C4-2B (cell line): ENCODE data around the gene C1QL4.

ENCODE experiments used
- CTCF ChIP-seq: fragments of 450-650 bp; conservative IDR thresholded peaks from 2 replicates; pipeline ENCODE4 v1.5.1; 2017; ENCODE audit warnings: mild to moderate bottlenecking
- ZFX ChIP-seq: fragments of 450-650 bp; IDR thresholded peaks from 2 replicates; pipeline ENCODE4 v1.6.1; 2017

GRCh38 chr12:49348781-49349180 lies 11.8 kb upstream of the C1QL4 start:
- TF ChIP-seq CTCF (no peak), ZFX (no peak)
